ENCODE data around the gene RFXANK. TPM values are rescaled to one million over a fixed set of nuclear protein-coding genes. Genes with fewer than 3 reads are reported as not detected.

The RFXANK gene
- total RNA-seq, 1 donor from 2014 or later: 111 TPM

DNA sequence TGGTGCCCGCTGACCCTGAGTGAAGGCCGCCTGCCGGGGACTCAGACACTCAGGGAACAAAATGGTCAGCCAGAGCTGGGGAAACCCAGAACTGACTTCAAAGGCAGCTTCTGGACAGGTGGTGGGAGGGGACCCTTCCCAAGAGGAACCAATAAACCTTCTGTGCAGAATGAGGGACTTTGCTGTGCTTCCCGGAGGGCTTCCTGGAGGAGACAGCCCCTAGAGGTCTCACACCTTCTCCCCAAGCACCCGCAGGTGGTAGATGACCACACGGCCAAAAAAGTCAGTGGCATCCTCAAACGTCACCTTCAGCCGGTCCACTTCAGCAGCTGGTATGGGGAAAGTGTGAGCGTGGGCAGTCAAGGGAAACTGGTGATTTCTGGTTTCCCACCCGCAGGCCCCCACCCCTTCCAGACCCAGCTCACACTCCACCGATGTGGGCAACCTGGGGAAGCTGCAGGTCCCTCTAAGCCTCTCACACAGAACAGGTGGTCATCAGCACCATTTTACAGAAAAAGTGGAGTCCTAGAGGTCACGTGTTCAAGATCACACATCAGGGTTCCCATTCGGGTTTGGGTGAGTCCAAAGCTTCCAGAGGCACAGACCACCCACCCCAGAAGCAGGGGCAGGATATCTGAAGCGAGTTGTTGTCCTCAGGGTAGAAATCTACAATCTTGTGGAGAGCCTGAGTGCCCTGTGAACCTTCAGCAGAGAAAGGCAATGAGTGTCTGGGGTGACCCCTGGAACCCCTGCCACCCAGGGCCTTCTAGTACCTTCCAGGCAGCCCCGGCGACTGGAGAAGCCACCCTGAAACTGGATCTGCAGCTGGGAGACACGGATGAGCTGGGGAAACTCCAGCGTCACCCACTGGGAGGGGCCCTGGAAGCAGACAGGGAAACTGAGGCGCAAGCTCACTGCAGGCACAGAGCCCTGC is 9.9 kb downstream of the RFXANK start:
- H3K27me3 Mint-ChIP-seq (ENCODE audit: low read depth): peaks cover 23% of the 10 kb centered on the region
- no peak for DNase-seq (ENCODE audit: low read depth, low spot score)
- no peaks in the 10 kb centered on the region for H3K9me3 Mint-ChIP-seq
- peak overlapping the region; percentile 97 for H3K4me3 Mint-ChIP-seq
- TF ChIP-seq, protein P1, sequence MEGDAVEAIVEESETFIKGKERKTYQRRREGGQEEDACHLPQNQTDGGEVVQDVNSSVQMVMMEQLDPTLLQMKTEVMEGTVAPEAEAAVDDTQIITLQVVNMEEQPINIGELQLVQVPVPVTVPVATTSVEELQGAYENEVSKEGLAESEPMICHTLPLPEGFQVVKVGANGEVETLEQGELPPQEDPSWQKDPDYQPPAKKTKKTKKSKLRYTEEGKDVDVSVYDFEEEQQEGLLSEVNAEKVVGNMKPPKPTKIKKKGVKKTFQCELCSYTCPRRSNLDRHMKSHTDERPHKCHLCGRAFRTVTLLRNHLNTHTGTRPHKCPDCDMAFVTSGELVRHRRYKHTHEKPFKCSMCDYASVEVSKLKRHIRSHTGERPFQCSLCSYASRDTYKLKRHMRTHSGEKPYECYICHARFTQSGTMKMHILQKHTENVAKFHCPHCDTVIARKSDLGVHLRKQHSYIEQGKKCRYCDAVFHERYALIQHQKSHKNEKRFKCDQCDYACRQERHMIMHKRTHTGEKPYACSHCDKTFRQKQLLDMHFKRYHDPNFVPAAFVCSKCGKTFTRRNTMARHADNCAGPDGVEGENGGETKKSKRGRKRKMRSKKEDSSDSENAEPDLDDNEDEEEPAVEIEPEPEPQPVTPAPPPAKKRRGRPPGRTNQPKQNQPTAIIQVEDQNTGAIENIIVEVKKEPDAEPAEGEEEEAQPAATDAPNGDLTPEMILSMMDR (conservative IDR thresholded peaks at IDR 0.05): no peak
- H3K27ac Mint-ChIP-seq (ENCODE audit: unreplicated experiment): no peak overlapping the region
- no peaks in the 10 kb centered on the region for H3K36me3 Mint-ChIP-seq (ENCODE audit: low read depth)
- H3K4me1 Mint-ChIP-seq: peaks cover 17% of the 10 kb centered on the region

GRCh38 chr19:19202707-19203011 is 10.6 kb downstream of the RFXANK start:
- DNase-seq (ENCODE audit: low read depth, low spot score): no peak
- H3K27ac Mint-ChIP-seq (ENCODE audit: unreplicated experiment): peak overlapping the region; percentile 88
- TF ChIP-seq, protein P1 (conservative IDR thresholded peaks at IDR 0.05): no peak
- H3K27me3 Mint-ChIP-seq (ENCODE audit: low read depth): peaks cover 30% of the 10 kb centered on the region
- no peaks in the 10 kb centered on the region for H3K9me3 Mint-ChIP-seq
- no peaks in the 10 kb centered on the region for H3K36me3 Mint-ChIP-seq (ENCODE audit: low read depth)
- H3K4me3 Mint-ChIP-seq: peak overlapping the region; percentile 97
- peaks cover 22% of the 10 kb centered on the region for H3K4me1 Mint-ChIP-seq

DNA sequence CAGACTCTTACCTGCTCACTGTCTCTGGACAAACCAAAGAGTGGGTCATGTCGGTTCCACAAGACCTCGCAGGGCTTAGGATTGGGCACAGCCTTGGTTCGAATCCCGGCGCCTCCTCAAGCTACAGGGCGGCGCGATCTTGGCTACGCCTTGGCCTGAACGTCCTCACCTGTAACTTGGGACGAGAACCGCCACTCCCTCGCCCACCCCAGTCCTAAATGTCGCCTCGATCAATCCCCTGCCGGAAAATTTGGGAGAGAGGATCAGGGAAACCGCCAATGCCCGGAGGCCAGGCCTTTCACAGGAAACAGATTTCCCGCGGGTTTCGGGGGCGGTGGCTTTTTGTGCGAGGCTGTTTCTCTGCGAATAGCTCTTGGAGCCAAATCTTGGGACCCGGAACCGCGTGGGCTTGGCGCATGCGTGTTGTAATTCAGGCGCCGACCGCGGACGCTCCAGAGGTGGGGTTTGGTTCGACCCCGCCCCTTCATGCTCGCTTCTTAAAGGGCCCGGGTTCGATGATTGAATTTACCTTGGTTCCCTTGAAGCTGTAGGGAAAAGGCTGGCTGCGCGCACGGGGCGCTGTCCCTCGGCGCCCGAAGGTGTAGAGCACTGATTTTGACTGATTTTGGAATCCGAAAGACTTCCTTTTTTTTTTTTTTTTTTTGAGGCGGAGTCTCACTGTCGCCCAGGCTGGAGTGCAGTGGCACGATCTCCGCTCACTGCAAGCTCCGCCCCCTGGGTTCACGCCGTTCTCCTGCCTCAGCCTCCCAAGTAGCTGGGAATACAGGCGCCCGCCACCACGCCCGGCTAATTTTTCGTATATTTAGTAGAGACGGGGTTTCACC is 11.2 kb downstream of the RFXANK start, which contains the start of gene NR2C2AP:
NR2C2AP (minus strand) TSS at position 403 of the 845 bp plus-strand sequence; CDS start at position 49, 354 bp downstream.
- H3K36me3 Mint-ChIP-seq (ENCODE audit: low read depth): no peaks in the 10 kb centered on the region
- peak; percentile 77 for DNase-seq (ENCODE audit: low read depth, low spot score)
- H3K4me3 Mint-ChIP-seq: peak within 1 kb of the TSS; percentile 97
- peaks cover 23% of the 10 kb centered on the region for H3K4me1 Mint-ChIP-seq
- H3K9me3 Mint-ChIP-seq: no peaks in the 10 kb centered on the region
- peaks cover 32% of the 10 kb centered on the region for H3K27me3 Mint-ChIP-seq (ENCODE audit: low read depth)
- TF ChIP-seq, protein P1 (conservative IDR thresholded peaks at IDR 0.05): no peak
- H3K27ac Mint-ChIP-seq (ENCODE audit: unreplicated experiment): peak within 1 kb of the TSS; percentile 88

DNA sequence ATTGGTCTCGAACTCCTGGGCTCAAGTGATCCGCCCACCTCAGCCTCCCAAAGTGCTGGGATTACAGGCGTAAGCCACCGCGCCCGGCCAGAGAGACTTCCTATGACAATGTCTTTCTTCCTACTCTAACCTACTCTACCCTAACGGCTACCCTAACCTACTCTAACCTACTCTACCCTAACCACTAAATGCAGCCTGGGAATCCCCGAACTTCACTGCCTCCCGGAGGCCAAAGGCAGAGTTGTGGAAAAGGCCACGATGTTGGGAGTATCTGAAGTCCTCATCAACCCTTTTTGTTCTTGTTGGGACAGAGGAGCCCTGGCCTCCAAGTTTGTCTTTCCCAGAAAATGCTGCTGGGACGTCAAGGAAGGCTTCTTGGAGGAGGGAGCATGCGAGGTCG is 12.1 kb downstream of the RFXANK start:
- peaks cover 34% of the 10 kb centered on the region for H3K27me3 Mint-ChIP-seq (ENCODE audit: low read depth)
- DNase-seq (ENCODE audit: low read depth, low spot score): no peak
- no peaks in the 10 kb centered on the region for H3K9me3 Mint-ChIP-seq
- H3K27ac Mint-ChIP-seq (ENCODE audit: unreplicated experiment): no peak overlapping the region
- TF ChIP-seq, protein P1 (conservative IDR thresholded peaks at IDR 0.05): no peak
- no peaks in the 10 kb centered on the region for H3K36me3 Mint-ChIP-seq (ENCODE audit: low read depth)
- H3K4me1 Mint-ChIP-seq: peaks cover 23% of the 10 kb centered on the region
- H3K4me3 Mint-ChIP-seq: peak overlapping the region; percentile 97
